Caki2 (cell line): ENCODE measurements around the gene SLF2. TPM values are rescaled to one million over a fixed set of nuclear protein-coding genes. Genes with fewer than 3 reads are reported as not detected.

Experiments
- DNase-seq: peaks from one replicate; pipeline ENCODE4 v3.0.0-alpha.2; 2015; ENCODE audit warnings: low read depth
- in situ Hi-C: cut with HindIII; loops from 2 replicates; pipeline ENCODE4 v1.10.0; 2016; ENCODE audit warnings: low sequenced_read_pairs, low pct_unique_long_range_greater_than_20kb, mixed read lengths
- total RNA-seq: library from RNA; depleted of rRNA; stranded (reverse); fragments of >200 nt; shearing (Covaris generic); gene quantifications from 2 replicates; pipeline ENCODE4 v1.2.3, GENCODE V29; 2014; ENCODE audit warnings: low replicate concordance

The SLF2 gene
- total RNA-seq, 1 experiment from 2014 or later = 8.9 TPM

DNA sequence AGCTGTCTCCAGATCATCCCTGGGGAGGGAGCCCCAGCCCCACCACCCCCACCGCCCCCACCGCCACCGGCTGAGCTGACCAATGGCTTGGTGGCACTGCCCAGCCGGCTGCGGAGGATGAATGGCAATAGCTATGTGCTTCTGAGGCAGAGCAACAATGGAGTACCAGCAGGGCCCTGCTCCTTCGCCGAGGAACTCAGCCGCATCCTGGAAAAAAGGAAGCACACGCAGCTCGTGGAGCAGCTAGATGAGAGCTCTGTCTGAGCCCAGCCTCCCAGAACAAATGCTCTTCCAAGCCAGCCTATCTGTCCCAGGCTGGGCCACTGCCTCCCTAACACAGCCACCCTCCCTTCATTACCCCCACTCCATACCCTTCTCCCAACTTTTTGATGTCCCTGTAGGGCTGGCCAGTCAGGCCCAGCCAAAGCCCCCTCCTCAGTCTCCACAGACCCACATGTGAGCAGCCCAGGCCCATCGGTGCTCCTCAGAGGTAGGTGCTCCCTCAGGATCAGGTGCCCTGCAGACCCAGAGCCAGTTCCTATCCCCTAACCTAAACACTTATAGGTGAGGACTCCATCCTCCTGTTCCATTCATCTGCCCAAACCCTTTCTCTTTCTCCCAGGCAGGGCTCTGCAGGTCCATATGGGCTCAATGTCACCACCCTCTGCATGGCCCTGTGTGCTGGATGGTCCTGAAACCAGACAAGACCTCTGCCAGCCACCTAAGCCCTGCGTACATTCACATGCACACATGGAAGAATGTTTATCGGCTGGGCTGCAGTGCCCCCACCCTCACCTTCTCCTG is 71.3 kb downstream of the SLF2 start:
- in situ Hi-C loops = no loop called here
- no peak for DNase-seq

DNA sequence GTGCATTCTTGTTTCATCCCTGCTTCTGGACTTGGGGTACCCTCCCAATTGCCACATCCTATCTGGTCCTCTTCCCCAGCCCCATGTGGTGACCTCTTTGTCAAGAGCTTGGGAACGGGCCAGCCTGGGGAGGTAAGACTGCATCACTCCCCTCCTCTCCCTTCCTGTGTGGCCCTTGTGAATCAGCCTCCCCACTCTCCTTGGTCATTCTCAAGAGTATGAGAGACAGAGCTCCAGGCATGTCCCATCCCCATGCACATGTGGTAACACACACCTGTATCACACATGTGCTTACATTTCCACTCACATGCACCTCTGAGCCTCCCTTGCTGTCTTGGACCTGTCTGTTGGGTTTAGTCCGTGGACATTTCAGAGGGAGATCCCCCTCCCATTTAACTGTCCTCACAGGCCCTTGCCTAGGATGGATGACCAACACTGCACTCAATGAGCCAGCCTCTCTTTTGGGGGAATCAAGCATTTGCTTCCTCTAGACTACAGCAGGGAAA is 72.0 kb downstream of the SLF2 start:
- in situ Hi-C loops = no loop called here
- DNase-seq = no peak

DNA sequence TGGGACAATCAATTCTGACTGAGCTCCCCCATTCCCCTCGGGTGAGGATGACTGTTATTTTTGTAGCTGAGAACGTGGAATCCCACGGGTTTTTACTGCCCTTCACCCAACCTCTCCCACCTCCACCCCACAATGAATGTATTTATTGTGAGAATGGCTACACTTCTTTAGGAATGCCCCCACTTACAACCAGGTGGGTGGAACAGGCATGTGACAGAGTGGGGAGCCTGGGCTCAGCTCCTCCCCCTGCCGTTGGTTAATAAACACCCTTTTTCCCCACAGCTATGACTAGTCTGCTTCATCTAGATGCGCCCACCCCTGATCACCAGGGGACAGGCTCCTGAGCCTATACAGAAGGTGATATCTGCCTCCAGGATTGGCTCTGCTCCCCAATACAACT is 72.6 kb downstream of the SLF2 start:
- in situ Hi-C loops = no loop called here
- DNase-seq = no peak

DNA sequence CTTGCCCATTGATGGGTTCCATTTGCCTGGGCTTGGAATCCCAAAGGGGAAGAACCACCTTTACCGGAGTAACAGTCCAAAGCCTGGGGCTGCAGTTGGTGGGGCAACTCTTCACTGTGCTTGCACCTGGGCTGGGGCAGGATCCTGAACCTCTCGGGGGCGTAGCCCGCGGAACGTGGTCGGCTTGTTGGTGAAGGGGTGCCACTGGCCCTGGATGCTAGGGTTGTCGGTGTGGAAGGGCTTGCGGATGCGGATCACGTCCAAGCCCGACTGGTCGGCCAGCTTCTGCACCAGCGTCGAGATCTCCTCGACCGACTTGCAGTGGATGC is 73.8 kb downstream of the SLF2 start:
- no peak for DNase-seq
- in situ Hi-C loops = no loop called here

DNA sequence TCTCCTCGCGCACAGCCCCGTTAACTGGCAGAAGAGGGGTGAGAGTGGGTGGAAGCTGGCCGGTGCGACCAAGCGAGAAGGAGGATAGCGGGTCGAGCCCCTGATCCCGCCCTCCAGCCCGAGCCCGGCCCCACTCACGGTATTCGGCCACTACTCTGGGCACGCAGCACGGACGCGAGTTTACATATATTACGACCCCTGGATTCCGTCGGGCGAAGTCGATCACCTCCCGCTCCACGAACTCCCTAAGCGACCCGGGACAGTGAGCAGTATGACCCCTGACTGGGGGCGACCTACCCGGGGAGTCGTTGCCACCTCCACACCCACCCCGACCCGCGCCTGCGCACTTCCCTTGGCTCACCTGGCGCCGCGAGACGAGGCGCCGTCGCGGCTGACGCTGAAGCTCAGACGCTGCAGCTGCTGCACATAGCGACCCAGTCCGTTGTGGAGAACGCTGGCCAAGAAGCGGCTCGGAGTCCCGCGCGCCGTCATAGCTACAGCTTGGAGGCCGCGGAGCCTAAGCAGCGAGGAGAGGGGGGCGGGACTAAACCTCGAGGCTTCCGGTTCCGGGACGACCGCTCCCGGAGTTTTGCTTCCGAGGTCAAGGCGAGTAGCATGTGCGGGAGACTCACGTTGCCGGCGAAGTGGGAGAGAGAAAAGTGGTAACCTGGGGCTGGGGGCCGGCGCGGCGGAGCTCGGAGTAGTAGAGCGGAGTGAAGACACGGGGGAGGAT is 74.4 kb downstream of the SLF2 start, which contains the start of the genes MRPL43 and TWNK:
Gene MRPL43, minus strand, starts transcription at position 546 of the 733 bp plus-strand sequence. Its CDS starts 54 bp downstream, at position 492.
Gene TWNK, plus strand, starts transcription at position 592 of the 733 bp plus-strand sequence. CDS start 668 bp downstream, outside the sequence.
- in situ Hi-C loops = no loop called here
- peak; percentile 71 for DNase-seq

DNA sequence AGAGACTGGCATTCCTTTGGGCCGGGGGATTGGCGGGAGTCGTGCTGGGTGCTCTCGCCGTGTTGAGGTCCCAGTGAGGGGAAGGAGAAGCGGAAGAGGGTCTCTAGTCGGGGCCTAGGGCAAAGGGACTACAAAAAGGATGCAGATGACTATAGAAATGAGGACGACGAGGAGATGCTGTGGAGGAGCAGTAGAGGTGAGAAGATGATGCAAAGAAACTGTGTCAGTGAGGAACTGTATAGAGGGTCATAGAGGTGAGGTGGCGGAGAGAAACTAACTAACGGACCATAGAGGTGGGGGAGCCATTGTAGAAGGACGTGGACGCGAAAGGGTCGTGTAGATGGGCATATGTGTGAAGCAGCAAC is 74.9 kb downstream of the SLF2 start:
- in situ Hi-C loops = no loop called here
- DNase-seq = no peak

DNA sequence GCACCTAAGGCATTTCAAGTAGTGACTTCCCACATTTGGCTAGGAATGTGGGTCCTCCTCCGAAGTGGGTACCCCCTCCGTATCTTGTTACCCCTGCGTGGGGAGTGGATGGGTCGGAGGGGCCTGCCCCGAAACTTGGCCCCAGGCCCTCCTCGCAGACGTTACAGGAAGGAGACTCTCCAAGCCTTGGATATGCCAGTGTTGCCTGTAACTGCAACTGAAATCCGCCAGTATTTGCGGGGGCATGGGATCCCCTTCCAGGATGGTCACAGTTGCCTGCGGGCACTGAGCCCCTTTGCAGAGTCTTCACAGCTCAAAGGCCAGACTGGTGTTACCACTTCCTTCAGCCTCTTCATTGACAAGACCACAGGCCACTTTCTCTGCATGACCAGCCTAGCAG is 75.4 kb downstream of the SLF2 start:
- in situ Hi-C loops = no loop called here
- DNase-seq = no peak

DNA sequence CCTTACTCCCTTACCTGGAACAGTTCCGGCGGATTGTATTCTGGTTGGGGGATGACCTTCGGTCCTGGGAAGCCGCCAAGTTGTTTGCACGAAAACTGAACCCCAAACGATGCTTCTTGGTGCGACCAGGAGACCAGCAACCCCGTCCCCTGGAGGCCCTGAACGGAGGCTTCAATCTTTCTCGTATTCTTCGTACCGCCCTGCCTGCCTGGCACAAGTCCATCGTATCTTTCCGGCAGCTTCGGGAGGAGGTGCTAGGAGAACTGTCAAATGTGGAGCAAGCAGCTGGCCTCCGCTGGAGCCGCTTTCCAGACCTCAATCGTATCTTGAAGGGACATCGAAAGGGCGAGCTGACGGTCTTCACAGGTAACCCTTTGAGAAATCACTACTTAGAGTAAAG is 76.3 kb downstream of the SLF2 start:
- no peak for DNase-seq
- in situ Hi-C loops = no loop called here

DNA sequence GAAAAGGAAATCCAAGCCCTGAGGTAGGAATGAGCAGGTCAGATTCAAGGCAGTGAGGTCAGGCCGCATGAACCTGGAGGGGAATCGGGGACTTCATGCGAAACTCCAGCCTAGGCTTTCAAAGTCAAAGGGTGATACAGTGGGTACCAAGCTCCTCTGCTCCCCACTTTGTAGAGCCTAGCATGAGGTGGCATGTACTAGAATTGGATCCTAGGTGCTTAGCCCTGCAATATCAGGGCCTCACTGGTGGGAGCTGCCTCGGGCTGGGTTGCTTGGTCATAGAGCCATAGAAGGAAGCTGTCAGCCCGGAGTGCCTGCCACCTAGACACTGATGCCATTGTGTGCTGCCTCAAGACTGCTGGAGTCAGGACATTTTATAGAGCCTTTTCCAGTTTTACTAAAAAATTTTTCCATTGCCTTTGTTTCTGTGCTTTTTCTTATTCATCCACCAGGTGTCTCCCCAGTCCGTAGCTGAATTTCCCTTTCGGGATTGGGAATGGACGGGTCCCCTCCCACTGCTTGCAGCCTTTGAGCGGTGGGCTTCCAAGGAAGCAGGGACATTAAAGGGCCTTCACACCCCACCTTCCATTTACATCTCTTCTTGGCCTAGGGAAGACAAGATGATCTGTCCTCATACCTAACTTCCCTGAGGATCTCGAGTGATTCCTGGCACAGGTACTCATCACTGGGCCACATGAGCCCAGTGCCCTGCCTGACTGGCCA is 81.4 kb downstream of the SLF2 start:
- peak; percentile 42 for DNase-seq
- in situ Hi-C loops = no loop called here

DNA sequence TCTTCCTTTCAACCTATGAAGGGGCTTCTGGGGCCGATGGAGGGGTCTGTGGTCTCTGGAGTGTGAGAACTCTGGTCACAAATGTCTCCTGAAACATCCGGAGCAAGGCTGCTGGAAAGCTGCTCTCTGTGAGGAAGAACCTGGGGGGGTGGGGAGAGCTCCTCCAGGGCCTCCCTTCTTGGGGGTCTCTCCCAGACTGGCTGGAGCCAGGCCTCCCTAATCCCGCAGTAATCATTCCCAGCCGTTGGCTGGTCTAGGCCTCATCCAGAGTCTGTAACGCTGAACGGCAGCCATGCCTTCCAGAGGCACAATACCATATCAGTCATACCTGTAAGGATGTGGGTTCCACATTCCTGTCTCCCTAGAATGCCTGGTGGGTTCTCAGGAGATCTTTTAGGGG is 82.4 kb downstream of the SLF2 start:
- DNase-seq = no peak
- in situ Hi-C loops = no loop called here

DNA sequence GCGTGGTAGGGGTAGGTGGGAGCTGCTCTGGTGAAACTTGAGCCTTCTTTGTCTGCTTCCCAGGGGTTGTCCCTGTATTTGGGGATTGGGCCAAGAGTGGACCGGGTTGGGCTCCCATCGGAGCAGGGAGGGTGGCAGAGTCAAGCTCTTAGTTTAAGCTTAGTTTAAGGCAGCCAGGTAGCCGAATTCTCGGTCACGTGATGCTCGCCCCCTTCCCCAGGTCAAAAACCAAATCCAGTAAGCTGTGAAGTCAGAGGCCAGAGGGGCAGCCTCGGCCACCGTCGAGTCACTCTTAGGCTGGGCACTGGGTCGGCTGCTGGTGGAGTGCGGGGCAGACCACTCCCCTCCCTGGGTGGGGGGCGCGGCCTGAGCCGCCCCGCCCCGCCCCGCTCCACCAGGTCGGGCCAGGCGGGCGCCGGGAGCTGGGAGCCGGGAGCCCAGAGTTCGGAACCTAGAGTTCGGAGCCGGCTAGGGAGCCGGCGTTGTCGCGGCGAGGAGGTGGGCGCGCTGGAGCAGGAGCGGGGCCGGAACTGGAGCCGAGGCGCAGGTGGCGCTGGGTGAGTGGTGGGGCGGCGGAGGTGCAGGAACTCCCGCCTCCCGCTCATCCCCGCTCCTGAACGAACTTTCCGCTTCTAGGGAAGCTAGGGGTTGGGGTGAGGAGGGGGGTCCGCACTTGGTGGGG is 84.1 kb downstream of the SLF2 start:
- in situ Hi-C loops = no loop called here
- peak; percentile 47 for DNase-seq

DNA sequence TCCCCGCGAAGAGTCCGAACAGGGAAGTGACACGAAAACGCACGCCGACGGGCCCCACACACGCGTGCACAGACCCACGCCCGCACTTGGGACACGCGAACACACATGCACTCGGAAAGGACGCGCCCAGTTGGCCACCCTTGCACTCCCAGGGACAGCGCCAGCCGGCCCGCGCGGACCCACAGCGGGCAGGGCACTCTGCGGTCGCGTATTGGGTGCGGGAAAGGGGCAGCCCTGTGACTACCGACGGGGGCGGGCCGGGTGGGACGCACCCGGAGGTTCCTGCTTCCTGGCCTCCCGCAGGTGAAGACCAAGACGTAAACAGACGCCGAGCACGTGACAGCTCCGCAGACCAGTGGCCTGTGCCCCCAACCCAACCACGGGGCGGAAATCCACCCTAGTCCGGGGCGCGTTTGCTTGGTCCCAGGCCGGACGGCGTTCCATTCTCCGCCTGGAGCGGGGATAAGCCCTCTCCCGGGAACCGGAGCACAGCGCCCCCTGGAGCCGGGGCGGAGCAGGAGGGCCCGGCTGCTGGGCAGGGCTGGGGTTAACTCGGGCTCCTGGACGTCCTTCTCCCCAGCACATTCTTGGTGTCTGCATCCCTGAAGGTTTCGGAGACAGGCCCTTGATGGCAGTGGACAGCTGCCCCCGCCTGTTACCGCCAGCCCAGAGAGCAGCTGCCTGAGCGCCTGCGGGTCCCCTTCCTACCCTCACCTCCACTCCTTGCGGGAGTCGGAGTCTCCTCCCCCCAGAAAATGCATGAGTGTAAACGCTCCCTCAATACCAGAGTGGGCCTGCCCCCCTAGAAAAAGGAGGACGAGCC is 84.8 kb downstream of the SLF2 start:
- in situ Hi-C loops = no loop called here
- peak; percentile 82 for DNase-seq

DNA sequence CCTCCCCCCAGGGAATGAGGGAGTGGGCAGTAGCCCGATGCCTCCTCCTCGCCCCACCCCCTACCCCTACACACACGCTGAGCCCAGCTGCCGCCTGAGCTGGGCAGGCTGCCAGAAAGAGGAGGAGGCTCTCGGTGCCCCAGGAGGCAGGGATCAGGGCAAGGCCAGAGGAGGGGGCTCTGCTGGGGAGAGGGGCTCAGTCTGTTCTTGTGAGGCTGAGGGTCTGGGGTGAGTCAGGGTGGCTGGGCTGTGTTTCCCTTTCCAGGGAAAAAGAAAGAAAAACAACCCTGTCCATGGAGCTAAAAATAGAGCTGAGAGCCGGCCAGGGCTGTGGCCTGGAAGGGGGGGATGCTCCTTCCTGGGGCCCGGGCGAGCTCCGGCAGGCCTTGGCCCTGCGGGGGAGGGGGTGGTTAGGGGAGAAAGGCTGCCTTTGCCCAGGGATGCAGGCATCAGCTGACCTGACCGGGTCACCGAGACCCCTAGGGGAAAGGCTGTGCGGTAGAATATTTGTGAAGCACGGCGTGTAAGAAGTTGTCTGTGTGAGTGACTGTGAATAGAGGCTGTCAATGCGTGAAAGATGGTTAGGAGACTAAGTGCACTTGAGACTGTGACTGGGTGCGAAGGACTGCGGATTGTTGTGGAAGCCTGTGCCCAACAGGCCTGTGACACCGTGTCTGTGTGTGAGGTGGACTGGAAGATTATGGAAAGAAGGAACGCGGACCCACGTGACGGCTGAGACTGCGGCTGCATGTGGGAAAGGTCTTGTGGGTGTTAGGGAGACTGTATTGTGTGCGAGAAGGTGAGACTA is 85.6 kb downstream of the SLF2 start:
- in situ Hi-C loops = no loop called here
- DNase-seq = peak; percentile 85

DNA sequence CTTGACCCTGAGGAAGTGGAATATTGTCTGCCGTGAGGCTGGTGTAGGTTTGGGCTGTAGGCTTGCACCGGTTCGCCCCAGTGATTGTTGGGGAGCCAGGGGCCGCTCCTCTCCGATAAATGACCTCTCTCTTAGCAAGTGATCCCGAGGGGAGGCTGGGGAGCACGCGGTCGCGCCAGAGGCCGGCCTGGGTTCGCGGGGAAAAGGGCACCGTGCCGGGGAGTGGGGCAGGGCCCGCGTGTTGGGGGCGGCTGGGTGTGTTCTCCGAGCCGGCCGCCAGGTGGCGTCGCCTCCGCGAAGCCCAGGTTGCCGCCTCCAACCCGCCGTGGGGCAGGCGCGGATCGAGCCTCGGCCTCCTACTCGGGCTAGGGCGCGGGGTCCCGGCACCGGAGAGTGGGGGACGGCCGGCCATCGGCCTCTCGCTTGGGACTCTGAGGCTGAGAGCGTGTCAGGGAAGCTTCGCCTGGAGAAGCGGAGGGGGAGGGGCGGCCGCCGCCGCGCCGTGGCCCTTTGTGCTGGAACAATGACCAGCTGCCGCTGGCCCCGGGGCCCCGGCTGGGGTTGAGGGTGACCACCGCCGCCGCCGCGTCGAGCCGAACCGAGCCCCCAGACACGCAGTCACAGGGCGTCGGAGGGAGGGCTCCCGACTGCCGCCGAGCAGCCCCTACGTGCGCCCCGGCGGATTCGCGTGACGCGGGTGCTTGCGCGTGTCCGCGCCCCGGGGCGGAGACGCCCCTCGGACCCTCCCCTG is 86.4 kb downstream of the SLF2 start:
- in situ Hi-C loops = no loop called here
- DNase-seq = peak; percentile 71

DNA sequence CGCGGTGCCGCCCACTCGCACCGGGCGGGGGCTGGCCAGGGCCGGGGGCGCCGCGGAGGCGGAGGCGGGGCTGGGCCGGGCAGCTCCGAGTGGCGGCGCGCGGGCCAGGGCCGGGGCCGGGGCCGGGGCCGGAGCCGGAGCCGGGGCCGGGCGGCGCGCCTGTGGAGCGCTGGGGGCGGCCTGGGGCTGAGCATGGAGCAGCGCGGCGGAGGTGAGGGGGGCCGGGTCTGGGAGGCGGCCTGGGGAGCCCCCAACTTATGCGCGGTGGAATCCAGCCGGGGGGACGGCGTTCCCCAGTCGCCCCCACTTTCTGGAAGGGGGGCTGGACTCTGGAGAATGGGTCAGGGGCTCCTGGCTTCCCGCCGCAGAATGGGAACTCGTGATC is 87.0 kb downstream of the SLF2 start, which contains the start of gene LZTS2:
Gene LZTS2, plus strand, starts transcription at position 67 of the 385 bp plus-strand sequence. CDS start 2,731 bp downstream, outside the sequence.
- in situ Hi-C loops = no loop called here
- DNase-seq = no peak
